ENCODE data around the gene ANTXR1. TPM values are rescaled to one million over a fixed set of nuclear protein-coding genes. Genes with fewer than 3 reads are reported as not detected.

ANTXR1 gene
- total and polyA plus RNA-seq, 2 experiments from 2014 or later, result 29.1 to 34.7 TPM

DNA sequence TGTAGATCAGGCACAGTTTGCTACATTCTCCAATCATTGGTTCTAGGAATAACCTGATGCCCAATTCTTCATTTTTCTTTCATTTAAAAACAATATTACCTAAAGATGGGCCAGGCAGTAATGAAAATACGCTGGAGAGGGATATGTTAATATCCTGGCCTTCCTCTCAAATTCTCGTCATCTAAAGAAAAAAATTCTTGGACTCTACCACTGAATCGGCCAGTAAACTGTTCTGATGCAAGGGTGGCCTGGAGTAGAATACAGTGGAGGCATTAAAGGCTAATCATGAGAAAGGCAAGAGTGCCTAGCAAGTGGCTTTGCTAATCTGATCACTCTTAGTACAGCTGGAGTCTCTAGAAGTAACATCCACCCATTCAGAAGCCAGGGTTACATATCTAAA is 157.7 kb downstream of the ANTXR1 start:
- peak overlapping the region; percentile 30 for H3K27ac ChIP-seq
- no peak for DNase-seq (ENCODE audit: low spot score)
- no peak overlapping the region for H3K4me2 ChIP-seq
- H3K27me3 ChIP-seq, result no peaks in the 10 kb centered on the region
- no peaks in the 10 kb centered on the region for H4K20me1 ChIP-seq (ENCODE audit: insufficient read depth, poor library complexity, severe bottlenecking)
- H3K9me3 ChIP-seq (ENCODE audit: low read depth), result no peaks in the 10 kb centered on the region
- no peak overlapping the region for H2AFZ ChIP-seq
- no peaks in the 10 kb centered on the region for H3K36me3 ChIP-seq (replicated peaks; ENCODE audit: insufficient read depth, low read depth)
- peaks cover 13% of the 10 kb centered on the region for H3K4me1 ChIP-seq (ENCODE audit: insufficient read depth)
- no peaks in the 10 kb centered on the region for H3K9me2 ChIP-seq (replicated peaks; ENCODE audit: insufficient read depth)
- H3K4me3 ChIP-seq, result no peak overlapping the region
- H3K79me2 ChIP-seq, result no peaks in the 10 kb centered on the region
- 89% methylated on average over 3 of the region's 3 CpGs for WGBS (ENCODE audit: low lambda C conversion rate, missing lambda C conversion rate)
- TF ChIP-seq EZH2 (IDR thresholded peaks at IDR 0.05; ENCODE audit: borderline replicate concordance) (no peak), EZH2phosphoT487 (IDR thresholded peaks at IDR 0.05; ENCODE audit: low read depth, severe bottlenecking, unreplicated experiment) (no peak)
- TF ChIP-seq, protein P1, sequence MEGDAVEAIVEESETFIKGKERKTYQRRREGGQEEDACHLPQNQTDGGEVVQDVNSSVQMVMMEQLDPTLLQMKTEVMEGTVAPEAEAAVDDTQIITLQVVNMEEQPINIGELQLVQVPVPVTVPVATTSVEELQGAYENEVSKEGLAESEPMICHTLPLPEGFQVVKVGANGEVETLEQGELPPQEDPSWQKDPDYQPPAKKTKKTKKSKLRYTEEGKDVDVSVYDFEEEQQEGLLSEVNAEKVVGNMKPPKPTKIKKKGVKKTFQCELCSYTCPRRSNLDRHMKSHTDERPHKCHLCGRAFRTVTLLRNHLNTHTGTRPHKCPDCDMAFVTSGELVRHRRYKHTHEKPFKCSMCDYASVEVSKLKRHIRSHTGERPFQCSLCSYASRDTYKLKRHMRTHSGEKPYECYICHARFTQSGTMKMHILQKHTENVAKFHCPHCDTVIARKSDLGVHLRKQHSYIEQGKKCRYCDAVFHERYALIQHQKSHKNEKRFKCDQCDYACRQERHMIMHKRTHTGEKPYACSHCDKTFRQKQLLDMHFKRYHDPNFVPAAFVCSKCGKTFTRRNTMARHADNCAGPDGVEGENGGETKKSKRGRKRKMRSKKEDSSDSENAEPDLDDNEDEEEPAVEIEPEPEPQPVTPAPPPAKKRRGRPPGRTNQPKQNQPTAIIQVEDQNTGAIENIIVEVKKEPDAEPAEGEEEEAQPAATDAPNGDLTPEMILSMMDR (IDR thresholded peaks at IDR 0.05; ENCODE audit: poor library complexity), result no peak

DNA sequence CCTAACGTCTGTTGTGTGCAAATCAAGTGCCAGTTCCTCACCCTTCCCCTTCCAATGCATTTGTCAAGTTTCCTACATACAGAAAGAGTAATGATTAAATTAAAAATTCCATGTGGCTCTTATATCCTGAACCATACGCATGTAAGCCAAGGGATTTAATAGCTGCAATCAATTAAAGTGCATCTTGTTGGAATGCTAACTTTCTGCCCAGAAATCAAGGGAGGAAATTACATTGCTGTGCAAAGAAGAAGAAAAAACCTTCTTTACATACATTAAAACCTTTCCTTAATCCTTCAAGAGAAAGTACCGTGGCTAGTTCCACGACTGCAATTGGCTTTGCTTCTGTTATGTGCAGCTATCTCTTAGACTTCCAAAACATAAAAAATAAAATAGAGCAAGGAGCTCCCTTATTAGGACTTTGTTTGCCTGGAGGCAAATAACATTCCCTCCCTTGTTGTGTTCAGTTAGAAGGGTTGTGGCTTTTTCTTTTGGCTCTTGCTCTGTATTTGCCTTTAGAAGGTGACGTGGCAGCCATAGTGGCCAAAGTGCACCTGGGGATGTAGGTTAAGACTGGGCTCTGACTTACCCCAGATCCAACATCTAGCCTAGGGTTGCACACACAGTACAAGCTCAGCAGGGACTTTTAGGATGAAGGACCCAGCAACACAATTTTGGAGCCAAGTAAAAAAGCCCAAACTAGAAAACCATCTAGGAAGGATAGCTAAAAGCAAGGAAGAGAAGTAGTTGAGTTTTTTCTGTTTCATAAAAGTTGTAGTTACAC is 158.3 kb downstream of the ANTXR1 start:
- Histone ChIP-seq H3K27me3 (no peaks in the 10 kb centered on the region), H3K4me2 (no peak overlapping the region), H3K4me3 (no peak overlapping the region), H3K27ac (peak overlapping the region; percentile 30), H3K9me3 (ENCODE audit: low read depth) (no peaks in the 10 kb centered on the region), H3K9me2 (replicated peaks; ENCODE audit: insufficient read depth) (no peaks in the 10 kb centered on the region), H3K79me2 (no peaks in the 10 kb centered on the region), H2AFZ (no peak overlapping the region), H3K4me1 (ENCODE audit: insufficient read depth) (peaks cover 14% of the 10 kb centered on the region), H4K20me1 (ENCODE audit: insufficient read depth, poor library complexity, severe bottlenecking) (no peaks in the 10 kb centered on the region), H3K36me3 (replicated peaks; ENCODE audit: insufficient read depth, low read depth) (no peaks in the 10 kb centered on the region)
- TF ChIP-seq, protein P1 (IDR thresholded peaks at IDR 0.05; ENCODE audit: poor library complexity), result no peak
- no peak for TF ChIP-seq EZH2phosphoT487 (IDR thresholded peaks at IDR 0.05; ENCODE audit: low read depth, severe bottlenecking, unreplicated experiment)
- no peak for TF ChIP-seq EZH2 (IDR thresholded peaks at IDR 0.05; ENCODE audit: borderline replicate concordance)
- no peak for DNase-seq (ENCODE audit: low spot score)
- WGBS (ENCODE audit: low lambda C conversion rate, missing lambda C conversion rate), result 55% methylated on average over 5 of the region's 5 CpGs

DNA sequence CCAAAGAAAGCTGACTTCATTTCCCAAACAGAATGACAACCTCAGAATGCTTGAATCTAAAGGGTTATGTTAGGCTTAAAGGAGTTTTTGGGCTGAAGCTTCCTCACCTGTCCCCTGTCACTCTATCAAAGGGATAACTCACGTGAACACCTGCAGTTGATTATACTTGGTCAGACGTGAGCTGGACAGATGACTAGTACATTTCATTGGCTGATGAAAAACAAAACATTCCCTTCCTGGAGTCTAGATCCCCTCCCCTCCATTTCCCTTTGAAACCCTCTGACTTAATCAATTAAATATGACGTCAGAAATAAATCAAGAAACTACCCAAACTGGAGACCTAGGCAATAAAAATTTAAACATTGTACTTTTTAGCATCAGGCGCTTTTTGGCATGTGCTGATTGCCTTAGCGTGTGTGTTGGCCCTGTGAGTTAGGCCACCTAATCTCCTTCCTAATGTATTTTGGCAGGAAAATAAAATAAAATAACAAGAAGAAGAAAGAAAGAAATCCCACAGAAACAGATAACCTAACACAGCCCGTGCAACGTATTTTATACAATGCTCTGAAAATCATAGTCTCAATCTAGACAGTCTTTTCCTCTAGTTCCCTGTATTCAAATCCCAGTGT is 159.0 kb downstream of the ANTXR1 start:
- TF ChIP-seq EZH2phosphoT487 (IDR thresholded peaks at IDR 0.05; ENCODE audit: low read depth, severe bottlenecking, unreplicated experiment) (no peak), EZH2 (IDR thresholded peaks at IDR 0.05; ENCODE audit: borderline replicate concordance) (no peak)
- TF ChIP-seq, protein P1 (IDR thresholded peaks at IDR 0.05; ENCODE audit: poor library complexity), result no peak
- no peaks in the 10 kb centered on the region for H3K36me3 ChIP-seq (replicated peaks; ENCODE audit: insufficient read depth, low read depth)
- peak overlapping the region; percentile 30 for H3K27ac ChIP-seq
- H3K4me3 ChIP-seq, result no peak overlapping the region
- H3K9me3 ChIP-seq (ENCODE audit: low read depth), result no peaks in the 10 kb centered on the region
- H3K27me3 ChIP-seq, result no peaks in the 10 kb centered on the region
- H2AFZ ChIP-seq, result no peak overlapping the region
- WGBS (ENCODE audit: low lambda C conversion rate, missing lambda C conversion rate), result 81% methylated on average over 7 of the region's 7 CpGs
- H3K4me1 ChIP-seq (ENCODE audit: insufficient read depth), result peaks cover 21% of the 10 kb centered on the region
- H3K9me2 ChIP-seq (replicated peaks; ENCODE audit: insufficient read depth), result no peaks in the 10 kb centered on the region
- DNase-seq (ENCODE audit: low spot score), result no peak
- no peaks in the 10 kb centered on the region for H4K20me1 ChIP-seq (ENCODE audit: insufficient read depth, poor library complexity, severe bottlenecking)
- H3K79me2 ChIP-seq, result no peaks in the 10 kb centered on the region
- no peak overlapping the region for H3K4me2 ChIP-seq

Measured in hepatocyte (in vitro differentiated cells).